RWPE2 (cell line): Measurements from ENCODE around the gene NID1.

Experiments
- ATAC-seq: fragments of 200-7000 bp; cut with Tn5 transposase; 3 replicates; pipeline ENCODE4 v1.9.1; 2021; ENCODE audit warnings: low read depth
- DNase-seq: peaks from one replicate; pipeline ENCODE4 v3.0.0-alpha.2; 2020; ENCODE audit warnings: low spot score
- H3K27ac ChIP-seq: fragments of 450-650 bp; 2 replicates; pipeline ENCODE4 v1.5.1; 2017; ENCODE audit warnings: mild to moderate bottlenecking; ENCODE audit not compliant: poor library complexity, severe bottlenecking
- H3K27me3 ChIP-seq: fragments of 250-450 bp; sonication (Bioruptor Pico); 2 replicates; pipeline ENCODE4 v1.5.1; 2021; ENCODE audit warnings: mild to moderate bottlenecking, moderate library complexity; ENCODE audit not compliant: insufficient read depth, poor library complexity, severe bottlenecking
- H3K36me3 ChIP-seq: fragments of 250-450 bp; sonication (Bioruptor Pico); 2 replicates; pipeline ENCODE4 v1.5.1; 2020; ENCODE audit warnings: low read depth, mild to moderate bottlenecking, moderate library complexity
- H3K4me1 ChIP-seq: fragments of 250-450 bp; sonication (Bioruptor Pico); 2 replicates; pipeline ENCODE4 v1.5.1; 2021; ENCODE audit warnings: mild to moderate bottlenecking, moderate library complexity; ENCODE audit not compliant: insufficient read depth, poor library complexity, severe bottlenecking
- H3K4me3 ChIP-seq: fragments of 250-450 bp; sonication (Bioruptor Pico); 2 replicates; pipeline ENCODE4 v1.5.1; 2021; ENCODE audit warnings: mild to moderate bottlenecking, moderate library complexity; ENCODE audit not compliant: severe bottlenecking
- H3K9me3 ChIP-seq: fragments of 250-450 bp; sonication (Bioruptor Pico); 2 replicates; pipeline ENCODE4 v1.5.1; 2021; ENCODE audit warnings: mild to moderate bottlenecking, moderate library complexity; ENCODE audit not compliant: severe bottlenecking
- CTCF ChIP-seq: fragments of 450-650 bp; IDR thresholded peaks from one replicate; pipeline ENCODE4 v1.5.1; 2017; ENCODE audit warnings: mild to moderate bottlenecking, moderate library complexity; ENCODE audit not compliant: poor library complexity, severe bottlenecking

The NID1 gene

GRCh38 chr1:236059011-236059410 is 5.9 kb downstream of the NID1 start:
- no peak overlapping the region for H3K27ac ChIP-seq
- no peaks in the 10 kb centered on the region for H3K9me3 ChIP-seq
- DNase-seq (no peak), ATAC-seq (no peak)
- no peak overlapping the region for H3K4me3 ChIP-seq
- TF ChIP-seq CTCF: no peak
- H3K4me1 ChIP-seq: no peaks in the 10 kb centered on the region
- H3K36me3 ChIP-seq: no peaks in the 10 kb centered on the region
- no peaks in the 10 kb centered on the region for H3K27me3 ChIP-seq

- ATAC-seq (no peak), DNase-seq (no peak)
- no peak for TF ChIP-seq CTCF
- H3K9me3 ChIP-seq: no peaks in the 10 kb centered on the region
- no peak overlapping the region for H3K27ac ChIP-seq
- no peaks in the 10 kb centered on the region for H3K27me3 ChIP-seq
- no peak overlapping the region for H3K4me3 ChIP-seq
- no peaks in the 10 kb centered on the region for H3K36me3 ChIP-seq
- no peaks in the 10 kb centered on the region for H3K4me1 ChIP-seq
Measured at GRCh38 chr1:236058141-236058934, 6.6 kb downstream of the NID1 start.

- H3K27me3 ChIP-seq: no peaks in the 10 kb centered on the region
- H3K4me1 ChIP-seq: no peaks in the 10 kb centered on the region
- no peak overlapping the region for H3K27ac ChIP-seq
- H3K4me3 ChIP-seq: no peak overlapping the region
- no peak for DNase-seq
- H3K9me3 ChIP-seq: no peaks in the 10 kb centered on the region
- H3K36me3 ChIP-seq: no peaks in the 10 kb centered on the region
- no peak for ATAC-seq
- no peak for TF ChIP-seq CTCF
Measured at GRCh38 chr1:236057546-236057945, 7.3 kb downstream of the NID1 start.

GRCh38 chr1:236052232-236052993 is 12.5 kb downstream of the NID1 start:
- no peak overlapping the region for H3K4me3 ChIP-seq
- H3K9me3 ChIP-seq: no peaks in the 10 kb centered on the region
- no peaks in the 10 kb centered on the region for H3K36me3 ChIP-seq
- no peak for ATAC-seq
- H3K4me1 ChIP-seq: no peaks in the 10 kb centered on the region
- H3K27ac ChIP-seq: no peak overlapping the region
- H3K27me3 ChIP-seq: no peaks in the 10 kb centered on the region
- no peak for DNase-seq
- no peak for TF ChIP-seq CTCF
